ENCODE results near the gene CFDP1. TPM values are rescaled to one million over a fixed set of nuclear protein-coding genes. Genes with fewer than 3 reads are reported as not detected.

Gene CFDP1
- total RNA-seq, 2 donors from 2014 or later: 88.7 to 117 TPM

DNA sequence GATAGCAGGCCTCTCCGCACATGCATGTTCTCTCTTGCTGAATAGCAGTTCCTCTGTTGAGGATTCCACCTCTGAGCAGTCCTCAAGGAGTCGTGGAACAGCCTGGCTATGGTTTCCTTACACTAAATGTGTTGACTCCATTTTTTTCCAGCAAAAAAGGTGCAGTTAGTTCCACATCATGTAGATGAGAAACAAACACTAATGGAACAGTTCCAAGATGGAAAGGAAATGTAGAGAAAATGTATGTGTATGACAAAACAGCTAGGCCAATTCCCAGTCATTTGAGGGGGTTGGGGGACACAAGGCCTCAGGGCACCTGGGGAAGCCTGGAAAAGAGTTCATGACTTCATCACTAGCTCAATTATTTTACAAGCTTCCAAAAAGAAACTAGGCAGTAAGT, 90.0 kb downstream of the CFDP1 start:
- no peaks in the 10 kb centered on the region for H3K9me3 ChIP-seq (ENCODE audit: control insufficient read depth, low read length)
- Mint-ChIP-seq H3K36me3 (ENCODE audit: low read depth) (peaks cover 26% of the 10 kb centered on the region), H3K4me3 (no peak overlapping the region), H3K4me1 (peaks cover 11% of the 10 kb centered on the region), H3K27me3 (ENCODE audit: insufficient read depth) (no peaks in the 10 kb centered on the region), H3K27ac (peak overlapping the region; percentile 42), H3K9me3 (no peaks in the 10 kb centered on the region)
- TF ChIP-seq, protein P1, sequence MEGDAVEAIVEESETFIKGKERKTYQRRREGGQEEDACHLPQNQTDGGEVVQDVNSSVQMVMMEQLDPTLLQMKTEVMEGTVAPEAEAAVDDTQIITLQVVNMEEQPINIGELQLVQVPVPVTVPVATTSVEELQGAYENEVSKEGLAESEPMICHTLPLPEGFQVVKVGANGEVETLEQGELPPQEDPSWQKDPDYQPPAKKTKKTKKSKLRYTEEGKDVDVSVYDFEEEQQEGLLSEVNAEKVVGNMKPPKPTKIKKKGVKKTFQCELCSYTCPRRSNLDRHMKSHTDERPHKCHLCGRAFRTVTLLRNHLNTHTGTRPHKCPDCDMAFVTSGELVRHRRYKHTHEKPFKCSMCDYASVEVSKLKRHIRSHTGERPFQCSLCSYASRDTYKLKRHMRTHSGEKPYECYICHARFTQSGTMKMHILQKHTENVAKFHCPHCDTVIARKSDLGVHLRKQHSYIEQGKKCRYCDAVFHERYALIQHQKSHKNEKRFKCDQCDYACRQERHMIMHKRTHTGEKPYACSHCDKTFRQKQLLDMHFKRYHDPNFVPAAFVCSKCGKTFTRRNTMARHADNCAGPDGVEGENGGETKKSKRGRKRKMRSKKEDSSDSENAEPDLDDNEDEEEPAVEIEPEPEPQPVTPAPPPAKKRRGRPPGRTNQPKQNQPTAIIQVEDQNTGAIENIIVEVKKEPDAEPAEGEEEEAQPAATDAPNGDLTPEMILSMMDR (conservative IDR thresholded peaks at IDR 0.05): no peak
- no peak for DNase-seq
- H3K36me3 ChIP-seq (ENCODE audit: control insufficient read depth, insufficient read depth, low read length): peaks cover 22% of the 10 kb centered on the region
- H3K4me3 ChIP-seq (ENCODE audit: low read length): no peak overlapping the region
- no peak overlapping the region for H3K27ac ChIP-seq (ENCODE audit: low read depth, low read length)
- WGBS, 2 experiments (ENCODE audit: insufficient coverage in 1 of 2, insufficient read length in 1 of 2): 94% methylated on average over 2 of the region's 2 CpGs
- no peaks in the 10 kb centered on the region for H3K27me3 ChIP-seq (ENCODE audit: control insufficient read depth, insufficient read depth, low read length, poor library complexity, severe bottlenecking)
- H3K9ac ChIP-seq (ENCODE audit: extremely low read depth, low read length, poor library complexity, severe bottlenecking): no peak overlapping the region
- peaks cover 2% of the 10 kb centered on the region for H3K4me1 ChIP-seq (ENCODE audit: control insufficient read depth, insufficient read depth, low read length)

DNA sequence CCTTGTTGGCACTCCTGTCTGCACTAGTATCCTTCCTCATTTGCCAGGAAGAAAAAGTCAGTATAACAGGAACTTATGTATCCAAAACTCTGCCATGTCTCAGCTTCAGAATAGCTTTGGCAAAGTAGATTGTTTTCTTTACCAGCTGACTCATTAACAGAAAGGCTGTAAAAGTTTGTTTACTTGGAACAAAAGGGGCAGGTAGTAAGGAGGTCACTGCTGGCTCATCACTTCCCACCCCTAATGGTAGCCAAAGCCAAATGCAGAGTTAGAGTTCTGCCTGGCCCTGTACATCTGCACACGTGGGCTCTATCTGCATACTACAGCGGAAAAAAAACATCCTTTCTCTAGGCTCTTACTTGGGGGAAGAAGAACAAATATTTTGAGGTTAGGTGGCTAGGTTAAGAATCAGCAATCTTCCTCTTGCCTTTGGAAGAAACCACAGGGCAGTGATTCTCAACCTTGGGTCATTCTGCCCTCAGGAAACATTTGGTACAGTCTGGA, 90.9 kb downstream of the CFDP1 start:
- no peaks in the 10 kb centered on the region for H3K9me3 Mint-ChIP-seq
- Histone ChIP-seq H3K36me3 (ENCODE audit: control insufficient read depth, insufficient read depth, low read length) (peaks cover 22% of the 10 kb centered on the region), H3K27me3 (ENCODE audit: control insufficient read depth, insufficient read depth, low read length, poor library complexity, severe bottlenecking) (no peaks in the 10 kb centered on the region), H3K4me3 (ENCODE audit: low read length) (no peak overlapping the region), H3K27ac (ENCODE audit: low read depth, low read length) (no peak overlapping the region), H3K9ac (ENCODE audit: extremely low read depth, low read length, poor library complexity, severe bottlenecking) (no peak overlapping the region), H3K4me1 (ENCODE audit: control insufficient read depth, insufficient read depth, low read length) (peaks cover 2% of the 10 kb centered on the region), H3K9me3 (ENCODE audit: control insufficient read depth, low read length) (no peaks in the 10 kb centered on the region)
- peak overlapping the region; percentile 6 for H3K27ac Mint-ChIP-seq
- no peaks in the 10 kb centered on the region for H3K27me3 Mint-ChIP-seq (ENCODE audit: insufficient read depth)
- peaks cover 11% of the 10 kb centered on the region for H3K4me1 Mint-ChIP-seq
- WGBS, 2 experiments (ENCODE audit: insufficient coverage in 1 of 2, insufficient read length in 1 of 2): 91% methylated on average over 2 of the region's 2 CpGs; no CpG with 5 or more reads in 1 of the 2 experiments
- no peak overlapping the region for H3K4me3 Mint-ChIP-seq
- no peak for DNase-seq
- H3K36me3 Mint-ChIP-seq (ENCODE audit: low read depth): peaks cover 33% of the 10 kb centered on the region
- TF ChIP-seq, protein P1 (conservative IDR thresholded peaks at IDR 0.05): no peak

GRCh38 chr16:75341564-75342307, 91.6 kb downstream of the CFDP1 start:
- DNase-seq: no peak
- Mint-ChIP-seq H3K27ac (no peak overlapping the region), H3K4me3 (no peak overlapping the region), H3K36me3 (ENCODE audit: low read depth) (peaks cover 36% of the 10 kb centered on the region), H3K27me3 (ENCODE audit: insufficient read depth) (no peaks in the 10 kb centered on the region), H3K4me1 (peaks cover 11% of the 10 kb centered on the region), H3K9me3 (no peaks in the 10 kb centered on the region)
- Histone ChIP-seq H3K4me3 (ENCODE audit: low read length) (no peak overlapping the region), H3K36me3 (ENCODE audit: control insufficient read depth, insufficient read depth, low read length) (peaks cover 22% of the 10 kb centered on the region), H3K4me1 (ENCODE audit: control insufficient read depth, insufficient read depth, low read length) (peaks cover 2% of the 10 kb centered on the region), H3K9ac (ENCODE audit: extremely low read depth, low read length, poor library complexity, severe bottlenecking) (no peak overlapping the region), H3K27me3 (ENCODE audit: control insufficient read depth, insufficient read depth, low read length, poor library complexity, severe bottlenecking) (no peaks in the 10 kb centered on the region), H3K27ac (ENCODE audit: low read depth, low read length) (peak overlapping the region; percentile 34), H3K9me3 (ENCODE audit: control insufficient read depth, low read length) (no peaks in the 10 kb centered on the region)
- TF ChIP-seq, protein P1 (conservative IDR thresholded peaks at IDR 0.05): no peak
- 92 to 100% methylated on average over 2 to 4 of the region's 4 CpGs for WGBS, 2 experiments (ENCODE audit: insufficient coverage in 1 of 2, insufficient read length in 1 of 2)

Measured in endodermal cell (in vitro differentiated cells).